Measurements from ENCODE around the gene ALS2. TPM values are rescaled to one million over a fixed set of nuclear protein-coding genes. Genes with fewer than 3 reads are reported as not detected.

Gene ALS2
- total RNA-seq, 1 experiment from 2014 or later, result 23.8 TPM

- Histone ChIP-seq H3K27me3 (ENCODE audit: low read length) (no peaks in the 10 kb centered on the region), H3K4me2 (ENCODE audit: low read length) (no peak overlapping the region), H3K9me2 (replicated peaks; ENCODE audit: low read length) (no peaks in the 10 kb centered on the region), H2AFZ (ENCODE audit: low read length) (no peak overlapping the region), H3K9ac (ENCODE audit: low read length) (no peak overlapping the region), H3K79me2 (ENCODE audit: low read length) (no peaks in the 10 kb centered on the region), H4K20me1 (ENCODE audit: low read length) (no peaks in the 10 kb centered on the region), H3F3A (ENCODE audit: low read length, unreplicated experiment) (no peaks in the 10 kb centered on the region), H3K9me3 (ENCODE audit: low read length) (no peaks in the 10 kb centered on the region), H3K4me3 (ENCODE audit: low read length) (no peak overlapping the region), H3K36me3 (ENCODE audit: low read depth, low read length) (peaks cover 11% of the 10 kb centered on the region), H3K27ac (ENCODE audit: low read length) (no peak overlapping the region), H3K4me1 (ENCODE audit: insufficient read depth, low read length) (peaks cover 11% of the 10 kb centered on the region; the same call in 1 of the 2 replicates)
- CTCF ChIA-PET, result interaction anchor here (0.6 to 1.1 kb wide), 2 partner anchors 10 to 286 kb away, joined by 5 to 6 read pairs; partner anchors contain the start of gene MPP4
- POLR2A ChIA-PET (ENCODE audit: unreplicated experiment), result no interaction called here
- BruUV-seq (replicated peaks), result no TSS peak
- peak; percentile 67 for DNase-seq
- peak; percentile 88 for ATAC-seq
- intact Hi-C loops (cut with micrococcal nuclease), result loop anchor here (1.0 to 2.0 kb wide), 3 partner anchors 42 to 288 kb away; partner anchors contain the start of gene TMEM237
- TF ChIP-seq CTCF (conservative IDR thresholded peaks at IDR 0.05; ENCODE audit: low read depth, low read length) (peak; percentile 67), EZH2phosphoT487 (IDR thresholded peaks at IDR 0.05; ENCODE audit: borderline replicate concordance, low read length) (no peak), EZH2 (IDR thresholded peaks at IDR 0.05; ENCODE audit: low read length, unreplicated experiment) (no peak)
These were observed 73.0 kb downstream of the ALS2 start for GRCh38 chr2:201707753-201708152.

- ChIA-PET CTCF (interaction anchor here (0.6 to 1.1 kb wide), 2 partner anchors 9 to 286 kb away, joined by 5 to 6 read pairs; partner anchors contain the start of gene MPP4), POLR2A (ENCODE audit: unreplicated experiment) (no interaction called here)
- ATAC-seq (no peak), DNase-seq (no peak)
- Histone ChIP-seq H4K20me1 (ENCODE audit: low read length) (no peaks in the 10 kb centered on the region), H3K9ac (ENCODE audit: low read length) (no peak overlapping the region), H3K9me2 (replicated peaks; ENCODE audit: low read length) (no peaks in the 10 kb centered on the region), H3K79me2 (ENCODE audit: low read length) (no peaks in the 10 kb centered on the region), H3K4me2 (ENCODE audit: low read length) (no peak overlapping the region), H3F3A (ENCODE audit: low read length, unreplicated experiment) (no peaks in the 10 kb centered on the region), H3K36me3 (ENCODE audit: low read depth, low read length) (peaks cover 13% of the 10 kb centered on the region), H3K4me3 (ENCODE audit: low read length) (no peak overlapping the region), H3K27ac (ENCODE audit: low read length) (no peak overlapping the region), H2AFZ (ENCODE audit: low read length) (no peak overlapping the region), H3K27me3 (ENCODE audit: low read length) (no peaks in the 10 kb centered on the region), H3K9me3 (ENCODE audit: low read length) (no peaks in the 10 kb centered on the region), H3K4me1 (ENCODE audit: insufficient read depth, low read length) (peaks cover 11% of the 10 kb centered on the region; the same call in 1 of the 2 replicates)
- BruUV-seq (replicated peaks), result no TSS peak
- no peak for TF ChIP-seq EZH2 (IDR thresholded peaks at IDR 0.05; ENCODE audit: low read length, unreplicated experiment)
- TF ChIP-seq CTCF (conservative IDR thresholded peaks at IDR 0.05; ENCODE audit: low read depth, low read length), result no peak
- no peak for TF ChIP-seq EZH2phosphoT487 (IDR thresholded peaks at IDR 0.05; ENCODE audit: borderline replicate concordance, low read length)
- intact Hi-C loops (cut with micrococcal nuclease), result loop anchor here (1.0 to 2.0 kb wide), 2 partner anchors 64 to 288 kb away; partner anchors contain the start of gene TMEM237
These were observed 73.6 kb downstream of the ALS2 start for GRCh38 chr2:201707142-201707541.

- DNase-seq (peak; percentile 40), ATAC-seq (peak; percentile 27; the same call in 1 of the 2 replicates)
- Histone ChIP-seq H3K4me1 (ENCODE audit: insufficient read depth, low read length) (peaks cover 17% of the 10 kb centered on the region), H3K27ac (ENCODE audit: low read length) (peak overlapping the region; percentile 42), H3K4me3 (ENCODE audit: low read length) (no peak overlapping the region), H3F3A (ENCODE audit: low read length, unreplicated experiment) (no peaks in the 10 kb centered on the region), H3K79me2 (ENCODE audit: low read length) (no peaks in the 10 kb centered on the region), H4K20me1 (ENCODE audit: low read length) (no peaks in the 10 kb centered on the region), H3K36me3 (ENCODE audit: low read depth, low read length) (peaks cover 20% of the 10 kb centered on the region; the same call in 1 of the 2 replicates), H3K4me2 (ENCODE audit: low read length) (no peak overlapping the region), H3K27me3 (ENCODE audit: low read length) (no peaks in the 10 kb centered on the region), H2AFZ (ENCODE audit: low read length) (no peak overlapping the region), H3K9me2 (replicated peaks; ENCODE audit: low read length) (no peaks in the 10 kb centered on the region), H3K9ac (ENCODE audit: low read length) (no peak overlapping the region), H3K9me3 (ENCODE audit: low read length) (no peaks in the 10 kb centered on the region)
- ChIA-PET POLR2A (ENCODE audit: unreplicated experiment) (no interaction called here), CTCF (no interaction called here)
- intact Hi-C loops (cut with micrococcal nuclease), result no loop called here
- TF ChIP-seq CTCF (conservative IDR thresholded peaks at IDR 0.05; ENCODE audit: low read depth, low read length) (no peak), EZH2 (IDR thresholded peaks at IDR 0.05; ENCODE audit: low read length, unreplicated experiment) (no peak), EZH2phosphoT487 (IDR thresholded peaks at IDR 0.05; ENCODE audit: borderline replicate concordance, low read length) (no peak)
- BruUV-seq (replicated peaks), result no TSS peak
These were observed 76.2 kb downstream of the ALS2 start for GRCh38 chr2:201704536-201704935.

Data from PC-3 (cell line).